PFSK-1 (cell line): Measurements from ENCODE around the gene CCDC188.

ENCODE experiments used
- FOXP2 ChIP-seq: optimal IDR thresholded peaks from 2 replicates; pipeline ENCODE3; 2011; ENCODE audit warnings: borderline replicate concordance, control low read depth, inconsistent platforms; ENCODE audit not compliant: insufficient read depth; ENCODE audit errors: extremely low read length, extremely low read depth
- TAF1 ChIP-seq: IDR thresholded peaks from 2 replicates; pipeline ENCODE4 v1.6.1; 2012; ENCODE audit warnings: low read length, control low read depth, borderline replicate concordance; ENCODE audit not compliant: insufficient read depth
- TF ChIP-seq, protein P1 (sequence below), 2 experiments: IDR thresholded peaks; 2 replicates each; pipeline versions ENCODE4 v1.6.1 to v1.8.0; 2011 to 2012; ENCODE audit warnings: low read depth in 2 of 2, low read length in 2 of 2, control low read depth in 1 of 2, inconsistent platforms in 1 of 2, mild to moderate bottlenecking in 1 of 2, moderate library complexity in 1 of 2; ENCODE audit not compliant: insufficient read depth in 1 of 2

DNA sequence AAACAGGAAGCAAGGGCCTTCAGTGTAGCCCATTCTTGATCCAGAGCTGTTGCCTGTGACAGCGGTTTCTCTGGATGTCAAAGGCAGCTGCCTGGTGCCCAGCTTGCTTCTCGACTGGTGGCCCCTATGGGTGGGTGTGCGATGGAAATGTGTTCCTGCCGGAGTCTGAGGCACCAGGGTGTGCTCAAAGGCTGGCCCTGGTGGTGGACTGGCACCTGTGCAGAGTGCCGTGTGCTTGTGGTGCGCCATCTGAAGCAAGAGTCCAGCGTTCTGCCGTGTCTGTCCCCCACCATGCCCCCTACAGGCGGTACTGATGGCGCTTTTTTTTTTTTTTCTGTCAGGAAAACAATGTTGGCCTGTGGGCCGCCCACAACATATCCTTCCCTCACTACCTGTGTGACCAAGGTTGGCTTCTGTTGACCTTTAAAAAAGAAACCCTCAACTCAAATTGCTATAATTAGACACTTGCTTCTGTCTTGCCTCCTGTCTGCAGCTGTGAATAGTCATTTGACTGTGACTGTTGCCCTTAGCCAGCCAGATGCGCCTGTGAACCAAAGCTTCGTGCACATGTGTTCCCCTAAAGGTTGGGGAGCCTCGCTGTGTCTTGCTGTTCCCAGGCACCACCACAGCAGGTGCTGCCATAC, 39.7 kb downstream of the CCDC188 start:
- TF ChIP-seq FOXP2 (peak; percentile 29), TAF1 (no peak)
- TF ChIP-seq, protein P1, sequence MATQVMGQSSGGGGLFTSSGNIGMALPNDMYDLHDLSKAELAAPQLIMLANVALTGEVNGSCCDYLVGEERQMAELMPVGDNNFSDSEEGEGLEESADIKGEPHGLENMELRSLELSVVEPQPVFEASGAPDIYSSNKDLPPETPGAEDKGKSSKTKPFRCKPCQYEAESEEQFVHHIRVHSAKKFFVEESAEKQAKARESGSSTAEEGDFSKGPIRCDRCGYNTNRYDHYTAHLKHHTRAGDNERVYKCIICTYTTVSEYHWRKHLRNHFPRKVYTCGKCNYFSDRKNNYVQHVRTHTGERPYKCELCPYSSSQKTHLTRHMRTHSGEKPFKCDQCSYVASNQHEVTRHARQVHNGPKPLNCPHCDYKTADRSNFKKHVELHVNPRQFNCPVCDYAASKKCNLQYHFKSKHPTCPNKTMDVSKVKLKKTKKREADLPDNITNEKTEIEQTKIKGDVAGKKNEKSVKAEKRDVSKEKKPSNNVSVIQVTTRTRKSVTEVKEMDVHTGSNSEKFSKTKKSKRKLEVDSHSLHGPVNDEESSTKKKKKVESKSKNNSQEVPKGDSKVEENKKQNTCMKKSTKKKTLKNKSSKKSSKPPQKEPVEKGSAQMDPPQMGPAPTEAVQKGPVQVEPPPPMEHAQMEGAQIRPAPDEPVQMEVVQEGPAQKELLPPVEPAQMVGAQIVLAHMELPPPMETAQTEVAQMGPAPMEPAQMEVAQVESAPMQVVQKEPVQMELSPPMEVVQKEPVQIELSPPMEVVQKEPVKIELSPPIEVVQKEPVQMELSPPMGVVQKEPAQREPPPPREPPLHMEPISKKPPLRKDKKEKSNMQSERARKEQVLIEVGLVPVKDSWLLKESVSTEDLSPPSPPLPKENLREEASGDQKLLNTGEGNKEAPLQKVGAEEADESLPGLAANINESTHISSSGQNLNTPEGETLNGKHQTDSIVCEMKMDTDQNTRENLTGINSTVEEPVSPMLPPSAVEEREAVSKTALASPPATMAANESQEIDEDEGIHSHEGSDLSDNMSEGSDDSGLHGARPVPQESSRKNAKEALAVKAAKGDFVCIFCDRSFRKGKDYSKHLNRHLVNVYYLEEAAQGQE (IDR thresholded peaks at IDR 0.05; ENCODE audit: insufficient read depth in 1 of 2, low read depth in 2 of 2, low read length in 2 of 2) = no peak
